Thyroid gland (tissue), 4 donors: ENCODE data around the gene ATP6V0E2. TPM values are rescaled to one million over a fixed set of nuclear protein-coding genes. Genes with fewer than 3 reads are reported as not detected.

ENCODE experiments used
- DNase-seq, 2 donors: peaks; one replicate each; pipeline ENCODE4 v3.0.0-alpha.2; 2019
- H3K27ac ChIP-seq, 3 donors: fragments of 200-600 bp; sonication (generic); 1 replicate in 2 of 3; 2 replicates in 1 of 3; pipeline ENCODE4 v1.5.1; 2016 to 2019; ENCODE audit warnings: mild to moderate bottlenecking in 1 of 3, moderate library complexity in 1 of 3
- H3K27me3 ChIP-seq: fragments of 200-600 bp; sonication (generic); one replicate; pipeline ENCODE4 v1.5.1; 2019
- H3K36me3 ChIP-seq, 2 donors: fragments of 200-600 bp; sonication (generic); one replicate each; pipeline ENCODE4 v1.5.1; 2016 to 2019
- H3K4me1 ChIP-seq, 2 donors: fragments of 200-600 bp; sonication (generic); one replicate each; pipeline ENCODE4 v1.5.1; 2017 to 2019
- H3K4me3 ChIP-seq, 3 donors: fragments of 200-600 bp; sonication (generic); replicated peaks in 1 of 3; 1 replicate in 2 of 3; 2 replicates in 1 of 3; pipeline ENCODE4 v1.5.1; 2016; ENCODE audit warnings: mild to moderate bottlenecking in 1 of 3
- H3K9me3 ChIP-seq: fragments of 200-600 bp; sonication (generic); one replicate; pipeline ENCODE4 v1.5.1; 2017
- POLR2A ChIP-seq, 2 donors: fragments of 450-650 bp; IDR thresholded peaks; one replicate each; pipeline ENCODE4 v1.6.1; 2017; ENCODE audit warnings: antibody characterized with exemption in 2 of 2, mild to moderate bottlenecking in 2 of 2, moderate library complexity in 1 of 2
- WGBS, 2 donors: methylation state at CpG; one replicate each; pipeline ENCODE4 v1.1.5; 2017; 5-methylcytosine and 5-hydroxymethylcytosine counted together
- intact Hi-C: fragments of 100-400 bp; cut with DNase I; formaldehyde crosslinking; loops from one replicate; pipeline ENCODE4 v1.15.1; 2023
- total RNA-seq, 4 donors: library from RNA; depleted of rRNA; stranded (reverse); fragments of >200 nt; gene quantifications; one replicate each; pipeline ENCODE4 v1.2.3, GENCODE V29; 2016
- TF ChIP-seq, protein P1 (sequence below), 6 experiments: fragments of 200-600 bp in 3 of 6; fragments of 450-650 bp in 3 of 6; sonication (generic) in 3 of 6; IDR thresholded peaks; one replicate each; pipeline ENCODE4 v1.5.1; 2016 to 2019; ENCODE audit warnings: antibody characterized with exemption in 6 of 6, mild to moderate bottlenecking in 2 of 6, inconsistent platforms in 1 of 6, moderate library complexity in 1 of 6

ATP6V0E2 gene
- total RNA-seq: 100 to 1,000 TPM in 2 of 4 donors, 10 to 100 TPM in 2; 43.1 to 113 (median 78.9) TPM

DNA sequence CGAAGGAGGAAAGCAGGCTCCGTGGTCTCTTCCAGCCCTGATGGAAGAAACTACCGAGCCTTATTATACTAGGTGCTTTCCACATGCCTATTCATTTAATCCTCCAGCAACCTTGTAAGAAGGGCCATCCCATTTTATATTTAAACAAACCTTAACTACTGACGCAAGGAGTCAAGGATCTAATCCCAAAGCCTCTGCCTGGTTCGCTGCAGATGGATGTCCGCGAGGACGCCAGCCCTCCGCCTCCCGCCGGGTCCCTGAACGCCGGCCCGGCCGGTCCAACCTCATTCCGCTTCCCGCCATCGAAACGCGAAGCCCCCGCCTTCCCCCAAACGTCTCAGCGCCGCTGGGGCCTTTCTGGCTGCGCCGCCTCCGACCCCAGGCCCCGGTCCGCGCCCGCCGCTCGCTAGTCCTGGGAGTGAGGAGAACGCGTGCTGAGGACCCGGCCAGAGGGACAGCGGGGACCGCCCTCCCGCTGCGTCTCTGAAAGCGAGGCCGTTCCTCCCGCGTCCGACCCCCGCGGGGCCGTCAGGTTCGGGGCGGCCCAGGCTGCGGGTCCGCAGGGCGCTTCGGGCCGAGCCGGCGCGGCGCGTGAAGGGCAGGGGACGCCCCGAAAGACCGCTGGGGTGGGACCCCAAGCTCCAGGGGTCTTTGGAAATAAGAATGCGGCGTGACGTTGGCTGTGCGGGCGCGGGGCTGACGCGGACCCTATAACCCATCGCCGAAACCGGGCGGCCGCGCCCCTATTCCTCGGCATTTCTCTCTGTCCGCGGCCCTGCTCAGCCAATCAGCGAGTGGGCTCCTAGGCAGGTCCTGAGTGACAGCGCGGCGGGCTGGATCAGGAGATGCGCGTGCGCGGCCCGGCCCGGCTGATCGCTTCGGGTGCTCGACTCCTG is at the start of gene ATP6V0E2:
TSS of gene ATP6V0E2 (plus strand) at position 896 of the 896 bp plus-strand sequence. CDS start 97 bp downstream, outside the sequence.
- Histone ChIP-seq H3K4me1 (peaks cover 26 to 45% of the 10 kb centered on the region in 2 donors), H3K4me3 (peak within 1 kb of the TSS; percentile 59 to 72 (median 71)), H3K36me3 (no peaks in the 10 kb centered on the region), H3K27me3 (no peaks in the 10 kb centered on the region), H3K9me3 (no peaks in the 10 kb centered on the region), H3K27ac (peak within 1 kb of the TSS; percentile 87 to 95 (median 88))
- 1 to 2% methylated on average over 37 to 46 of the region's 93 CpGs for WGBS, 2 donors
- peak in 1 of 2 donors; percentile 92 for TF ChIP-seq POLR2A (IDR thresholded peaks at IDR 0.05)
- TF ChIP-seq, protein P1, sequence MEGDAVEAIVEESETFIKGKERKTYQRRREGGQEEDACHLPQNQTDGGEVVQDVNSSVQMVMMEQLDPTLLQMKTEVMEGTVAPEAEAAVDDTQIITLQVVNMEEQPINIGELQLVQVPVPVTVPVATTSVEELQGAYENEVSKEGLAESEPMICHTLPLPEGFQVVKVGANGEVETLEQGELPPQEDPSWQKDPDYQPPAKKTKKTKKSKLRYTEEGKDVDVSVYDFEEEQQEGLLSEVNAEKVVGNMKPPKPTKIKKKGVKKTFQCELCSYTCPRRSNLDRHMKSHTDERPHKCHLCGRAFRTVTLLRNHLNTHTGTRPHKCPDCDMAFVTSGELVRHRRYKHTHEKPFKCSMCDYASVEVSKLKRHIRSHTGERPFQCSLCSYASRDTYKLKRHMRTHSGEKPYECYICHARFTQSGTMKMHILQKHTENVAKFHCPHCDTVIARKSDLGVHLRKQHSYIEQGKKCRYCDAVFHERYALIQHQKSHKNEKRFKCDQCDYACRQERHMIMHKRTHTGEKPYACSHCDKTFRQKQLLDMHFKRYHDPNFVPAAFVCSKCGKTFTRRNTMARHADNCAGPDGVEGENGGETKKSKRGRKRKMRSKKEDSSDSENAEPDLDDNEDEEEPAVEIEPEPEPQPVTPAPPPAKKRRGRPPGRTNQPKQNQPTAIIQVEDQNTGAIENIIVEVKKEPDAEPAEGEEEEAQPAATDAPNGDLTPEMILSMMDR (IDR thresholded peaks at IDR 0.05): peak in 1 of 6 experiments; percentile 2
- peak; percentile 97 to 98 for DNase-seq
- intact Hi-C loops: no loop called here

DNA sequence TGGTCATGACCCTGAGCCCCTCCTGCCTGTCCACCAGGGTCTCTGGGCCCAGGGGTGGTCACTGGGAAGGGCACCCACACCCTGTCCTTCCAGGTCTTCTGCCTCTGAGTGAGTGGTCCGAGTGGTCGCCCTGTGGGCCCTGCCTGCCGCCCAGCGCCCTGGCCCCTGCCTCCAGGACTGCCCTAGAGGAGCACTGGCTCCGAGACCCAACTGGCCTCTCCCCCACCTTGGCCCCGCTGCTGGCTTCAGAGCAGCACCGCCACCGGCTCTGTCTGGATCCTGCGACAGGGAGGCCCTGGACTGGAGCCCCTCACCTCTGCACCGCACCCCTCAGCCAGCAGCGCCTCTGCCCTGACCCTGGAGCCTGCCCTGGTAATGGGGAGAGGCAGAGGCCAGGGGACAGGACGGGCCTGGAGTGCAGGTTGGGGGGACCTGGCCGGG is 49.4 kb upstream of the ATP6V0E2 start:
- 96 to 97% methylated on average over 7 to 13 of the region's 13 CpGs for WGBS, 2 donors
- Histone ChIP-seq H3K4me3 (no peak overlapping the region), H3K27me3 (no peaks in the 10 kb centered on the region), H3K27ac (no peak overlapping the region), H3K4me1 (peaks cover 5 to 6% of the 10 kb centered on the region in 2 donors), H3K36me3 (no peaks in the 10 kb centered on the region), H3K9me3 (no peaks in the 10 kb centered on the region)
- no peak for DNase-seq
- intact Hi-C loops: no loop called here
- no peak for TF ChIP-seq POLR2A (IDR thresholded peaks at IDR 0.05)
- TF ChIP-seq, protein P1 (IDR thresholded peaks at IDR 0.05): no peak

DNA sequence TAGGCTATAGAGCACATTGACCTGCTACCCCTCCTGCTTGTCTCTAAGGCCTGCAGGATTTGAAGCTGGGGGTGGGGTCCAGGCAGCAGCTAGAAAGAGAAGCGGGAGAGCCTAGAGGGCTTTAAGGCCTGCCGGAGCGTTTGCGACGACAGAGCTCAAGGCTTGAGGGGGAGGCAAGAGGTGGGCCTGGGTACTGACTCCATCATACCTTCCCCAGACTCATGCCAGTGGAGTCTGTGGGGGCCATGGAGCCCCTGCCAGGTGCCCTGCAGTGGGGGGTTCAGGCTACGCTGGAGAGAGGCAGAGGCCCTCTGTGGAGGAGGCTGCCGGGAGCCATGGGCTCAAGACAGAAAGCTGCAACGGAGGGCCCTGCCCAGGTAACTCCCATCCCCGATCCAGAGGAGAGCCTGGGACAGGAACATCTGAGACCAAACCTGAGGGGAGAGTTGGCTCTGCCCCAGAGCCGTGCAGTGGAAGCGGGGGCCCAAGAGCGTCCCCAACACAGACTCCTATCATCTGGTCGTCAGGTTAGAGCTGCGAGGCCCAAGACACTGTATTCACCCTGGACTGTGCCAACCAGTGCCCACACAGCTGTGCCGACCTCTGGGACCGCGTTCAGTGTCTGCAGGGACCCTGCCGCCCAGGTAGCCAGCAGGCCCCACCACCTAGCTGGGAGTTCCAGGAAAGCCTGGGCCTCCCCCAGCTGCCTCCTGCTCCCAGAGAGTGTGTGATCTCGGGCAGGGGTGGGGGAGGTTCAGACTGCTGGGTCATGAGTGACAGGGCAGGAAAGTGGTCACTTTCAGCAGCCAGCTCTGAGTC is 48.8 kb upstream of the ATP6V0E2 start:
- no peak overlapping the region for H3K4me3 ChIP-seq
- no peaks in the 10 kb centered on the region for H3K27me3 ChIP-seq
- TF ChIP-seq, protein P1 (IDR thresholded peaks at IDR 0.05): no peak
- TF ChIP-seq POLR2A (IDR thresholded peaks at IDR 0.05): no peak
- H3K36me3 ChIP-seq: no peaks in the 10 kb centered on the region
- no peaks in the 10 kb centered on the region for H3K9me3 ChIP-seq
- no peak overlapping the region for H3K27ac ChIP-seq
- H3K4me1 ChIP-seq: peaks cover 5 to 6% of the 10 kb centered on the region in 2 donors
- intact Hi-C loops: no loop called here
- 98 to 100% methylated on average over 8 to 12 of the region's 19 CpGs for WGBS, 2 donors
- DNase-seq: no peak

DNA sequence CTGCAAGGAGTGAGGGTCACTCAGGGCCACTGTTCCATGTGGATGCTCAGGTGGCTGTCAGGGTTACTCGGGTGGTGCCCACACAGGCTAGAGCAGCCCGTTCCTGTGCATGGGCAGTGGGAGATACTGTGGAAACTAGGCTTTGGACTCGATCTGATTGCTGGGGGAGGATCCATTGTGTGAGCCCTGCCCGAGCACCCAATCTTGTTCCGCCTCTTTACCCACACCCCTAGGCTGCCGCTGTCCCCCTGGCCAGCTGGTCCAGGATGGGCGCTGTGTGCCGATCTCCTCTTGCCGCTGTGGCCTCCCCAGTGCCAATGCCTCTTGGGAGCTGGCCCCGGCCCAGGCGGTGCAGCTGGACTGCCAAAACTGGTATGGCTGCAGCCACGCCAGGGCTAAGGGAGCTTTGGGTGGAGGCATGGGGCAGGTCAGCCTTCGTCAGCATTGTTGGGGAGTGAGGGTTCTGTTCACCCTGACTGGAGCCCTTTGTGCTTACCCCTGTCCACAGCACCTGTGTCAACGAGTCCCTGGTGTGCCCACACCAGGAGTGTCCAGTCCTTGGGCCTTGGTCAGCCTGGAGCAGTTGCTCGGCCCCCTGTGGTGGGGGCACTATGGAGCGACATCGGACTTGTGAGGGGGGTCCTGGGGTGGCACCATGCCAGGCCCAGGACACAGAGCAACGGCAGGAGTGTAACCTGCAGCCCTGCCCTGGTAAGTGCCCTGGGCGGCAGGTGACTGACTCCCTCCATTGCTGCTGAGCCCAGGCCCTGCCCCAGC is 48.0 kb upstream of the ATP6V0E2 start:
- Histone ChIP-seq H3K27ac (no peak overlapping the region), H3K9me3 (no peaks in the 10 kb centered on the region), H3K4me1 (peaks cover 2 to 3% of the 10 kb centered on the region in 2 donors), H3K4me3 (no peak overlapping the region), H3K36me3 (no peaks in the 10 kb centered on the region), H3K27me3 (no peaks in the 10 kb centered on the region)
- no peak for DNase-seq
- intact Hi-C loops: no loop called here
- TF ChIP-seq, protein P1 (IDR thresholded peaks at IDR 0.05): no peak
- TF ChIP-seq POLR2A (IDR thresholded peaks at IDR 0.05): no peak
- WGBS, 2 donors: 75 to 90% methylated on average over 7 to 12 of the region's 19 CpGs
